HG03575 (cell line): ENCODE results near the gene OR51E1.

Experiments used
- ATAC-seq: cut with Tn5 transposase; IDR thresholded peaks from one replicate; pipeline ENCODE4 v1.9.1; 2021; ENCODE audit not compliant: unreplicated experiment, insufficient number of reproducible peaks, low FRiP score; ENCODE audit errors: extremely low read depth

The OR51E1 gene

GRCh38 chr11:4643682-4644081, at the start of gene OR51E1:
OR51E1 (plus strand) TSS chr11:4643982; CDS start chr11:4652527, 8,545 bp downstream.
- ATAC-seq: no peak

- no peak for ATAC-seq
Measured at GRCh38 chr11:4605057-4605456, 38.7 kb upstream of the OR51E1 start.

- no peak for ATAC-seq
Measured at GRCh38 chr11:4606231-4607015, 37.4 kb upstream of the OR51E1 start.

- no peak for ATAC-seq
Measured at GRCh38 chr11:4607096-4607495, 36.7 kb upstream of the OR51E1 start.

- peak; percentile 97 for ATAC-seq
Measured at GRCh38 chr11:4607781-4608666, 35.8 kb upstream of the OR51E1 start, which contains the start of gene TRIM68. TRIM68 (minus strand) TSS chr11:4608231; CDS start chr11:4605504, 2,727 bp downstream.

- no peak for ATAC-seq
Measured at GRCh38 chr11:4610258-4610935, 33.4 kb upstream of the OR51E1 start.

- ATAC-seq: no peak
Measured at GRCh38 chr11:4611986-4612385, 31.8 kb upstream of the OR51E1 start.

- no peak for ATAC-seq
Measured at GRCh38 chr11:4615856-4616444, 27.8 kb upstream of the OR51E1 start.

- ATAC-seq: no peak
Measured at GRCh38 chr11:4619514-4619913, 24.3 kb upstream of the OR51E1 start.

GRCh38 chr11:4626207-4627099, 17.3 kb upstream of the OR51E1 start:
- peak; percentile 57 for ATAC-seq

GRCh38 chr11:4636136-4636535, 7.6 kb upstream of the OR51E1 start:
- ATAC-seq: no peak

- peak; percentile 71 for ATAC-seq
Measured at GRCh38 chr11:4636962-4637661, 6.7 kb upstream of the OR51E1 start, which contains the start of gene OR51D1. OR51D1 (plus strand) TSS chr11:4637477; CDS start chr11:4639791, 2,314 bp downstream.

GRCh38 chr11:4637662-4638047, 6.1 kb upstream of the OR51E1 start:
- ATAC-seq: no peak

- ATAC-seq: no peak
Measured at GRCh38 chr11:4639931-4640330, 3.9 kb upstream of the OR51E1 start.

GRCh38 chr11:4641501-4641900, 2.3 kb upstream of the OR51E1 start:
- no peak for ATAC-seq

- ATAC-seq: no peak
Measured at GRCh38 chr11:4642043-4642442, 1.7 kb upstream of the OR51E1 start.

GRCh38 chr11:4643076-4643475, 706 bp upstream of the OR51E1 start:
- ATAC-seq: no peak
